Brain microvascular endothelial cell (primary cell): ENCODE results near the gene HSPB7.

Experiments
- DNase-seq: peaks from one replicate; pipeline ENCODE4 v3.0.0-alpha.2; 2020
- H3K27ac ChIP-seq: fragments of 250-450 bp; sonication (Bioruptor Pico); 2 replicates; pipeline ENCODE4 v1.5.1; 2020; ENCODE audit warnings: mild to moderate bottlenecking, moderate library complexity
- H3K27me3 ChIP-seq: fragments of 250-450 bp; sonication (Bioruptor Pico); replicated peaks from 2 replicates; pipeline ENCODE4 v1.5.1; 2020; ENCODE audit warnings: mild to moderate bottlenecking
- H3K36me3 ChIP-seq: fragments of 250-450 bp; sonication (Bioruptor Pico); replicated peaks from 2 replicates; pipeline ENCODE4 v1.5.1; 2020; ENCODE audit warnings: mild to moderate bottlenecking
- H3K4me3 ChIP-seq: 2 replicates; pipeline ENCODE4 v1.5.1; 2011; ENCODE audit warnings: low read depth, mild to moderate bottlenecking, control low read depth, low read length, moderate library complexity
- CTCF ChIP-seq: IDR thresholded peaks from 2 replicates; pipeline ENCODE4 v1.5.1; 2011; ENCODE audit warnings: low read depth, mild to moderate bottlenecking, moderate library complexity, low read length, control low read depth, inconsistent platforms; ENCODE audit errors: missing control alignments
- in situ Hi-C: cut with HindIII; loops from 2 replicates; pipeline ENCODE4 v1.10.0; 2017; ENCODE audit warnings: low sequenced_read_pairs, low pct_ligation_motif_present

HSPB7 gene

GRCh38 chr1:16018749-16019643 is 1.2 kb upstream of the HSPB7 start:
- no peak for TF ChIP-seq CTCF
- H3K27ac ChIP-seq, result no peak overlapping the region

GRCh38 chr1:16018308-16018707 is 465 bp upstream of the HSPB7 start:
- no peak for TF ChIP-seq CTCF
- in situ Hi-C loops, result no loop called here
- no peak for DNase-seq
- Histone ChIP-seq H3K36me3 (no peaks in the 10 kb centered on the region), H3K27me3 (no peaks in the 10 kb centered on the region), H3K27ac (no peak overlapping the region), H3K4me3 (no peak overlapping the region)

More at GRCh38 chr1:16018749-16019643, 1.2 kb upstream of the HSPB7 start:
- Histone ChIP-seq H3K36me3 (no peaks in the 10 kb centered on the region), H3K4me3 (no peak overlapping the region), H3K27me3 (no peaks in the 10 kb centered on the region)
- DNase-seq, result no peak
- in situ Hi-C loops, result no loop called here

GRCh38 chr1:16017076-16017460 is 775 bp downstream of the HSPB7 start:
- Histone ChIP-seq H3K27ac (no peak overlapping the region), H3K27me3 (no peaks in the 10 kb centered on the region), H3K4me3 (no peak overlapping the region), H3K36me3 (no peaks in the 10 kb centered on the region)
- no peak for DNase-seq
- no peak for TF ChIP-seq CTCF
- in situ Hi-C loops, result no loop called here

- no peak for TF ChIP-seq CTCF
- no peaks in the 10 kb centered on the region for H3K27me3 ChIP-seq
- no peak overlapping the region for H3K4me3 ChIP-seq
- in situ Hi-C loops, result no loop called here
- DNase-seq, result no peak
- H3K36me3 ChIP-seq, result no peaks in the 10 kb centered on the region
- no peak overlapping the region for H3K27ac ChIP-seq
These were observed 1.6 kb downstream of the HSPB7 start for GRCh38 chr1:16015960-16016901.

- H3K4me3 ChIP-seq, result no peak overlapping the region
- DNase-seq, result no peak
- TF ChIP-seq CTCF, result no peak
- in situ Hi-C loops, result no loop called here
- H3K27ac ChIP-seq, result no peak overlapping the region
- no peaks in the 10 kb centered on the region for H3K27me3 ChIP-seq
- H3K36me3 ChIP-seq, result no peaks in the 10 kb centered on the region
These were observed 2.4 kb downstream of the HSPB7 start for GRCh38 chr1:16015491-16015890.
